ENCODE data around the gene AMY2A. TPM values are rescaled to one million over a fixed set of nuclear protein-coding genes. Genes with fewer than 3 reads are reported as not detected.
"Not testable (repeated sequence)": the region's sequence is repeated elsewhere in the genome, so short reads cannot be mapped to it uniquely, and the experiment has no call there.

AMY2A gene
- total RNA-seq, 3 donors from 2014 or later (not counting 1 experiment from before 2014, with no cell fraction given) = 0.29 TPM; not detected in 2

- Histone ChIP-seq H3K4me3 (ENCODE audit: low read length) (no peak overlapping the region), H3K9me3 (ENCODE audit: control insufficient read depth, insufficient read depth, low read length) (no peaks in the 10 kb centered on the region), H3K36me3 (ENCODE audit: control insufficient read depth, insufficient read depth, low read length) (no peaks in the 10 kb centered on the region), H3K27me3 (ENCODE audit: control insufficient read depth, insufficient read depth, low read length) (no peaks in the 10 kb centered on the region), H3K4me1 (ENCODE audit: control insufficient read depth, insufficient read depth, low read length) (no peaks in the 10 kb centered on the region), H3K27ac (ENCODE audit: low read length) (no peak overlapping the region)
- Mint-ChIP-seq H3K27me3 (ENCODE audit: low read depth in 2 of 2) (no peaks in the 10 kb centered on the region), H3K4me1 (no peaks in the 10 kb centered on the region), H3K4me3 (no peak overlapping the region), H3K9me3 (peaks cover 0 to 2% of the 10 kb centered on the region in 2 donors), H3K36me3 (no peaks in the 10 kb centered on the region), H3K27ac (no peak overlapping the region)
- intact Hi-C loops (cut with micrococcal nuclease) = no loop called here
- ATAC-seq (no peak), DNase-seq (no peak)
- WGBS (ENCODE audit: insufficient coverage) = 100% methylated on average over 1 of the region's 1 CpG
- TF ChIP-seq CTCF (IDR thresholded peaks at IDR 0.05) = no peak
Measured at GRCh38 chr1:103582464-103582863, 34.8 kb upstream of the AMY2A start.

- intact Hi-C loops (cut with micrococcal nuclease) = no loop called here
- H3K36me3 ChIP-seq (ENCODE audit: control insufficient read depth, insufficient read depth, low read length) = no peaks in the 10 kb centered on the region
Measured at GRCh38 chr1:103583887-103584286, 33.3 kb upstream of the AMY2A start.

GRCh38 chr1:103584537-103584936 lies 32.7 kb upstream of the AMY2A start:
- H3K36me3 Mint-ChIP-seq = peaks cover 8% of the 10 kb centered on the region
- intact Hi-C loops (cut with micrococcal nuclease) = no loop called here
- H3K36me3 ChIP-seq (ENCODE audit: control insufficient read depth, insufficient read depth, low read length) = no peaks in the 10 kb centered on the region
- no peaks in the 10 kb centered on the region for H3K27me3 ChIP-seq (ENCODE audit: control insufficient read depth, insufficient read depth, low read length)
- H3K27me3 Mint-ChIP-seq (ENCODE audit: low read depth in 2 of 2) = peaks cover 0 to 3% of the 10 kb centered on the region in 2 donors
- H3K9me3 ChIP-seq (ENCODE audit: control insufficient read depth, insufficient read depth, low read length) = peaks cover under 1% of the 10 kb centered on the region
- TF ChIP-seq CTCF (IDR thresholded peaks at IDR 0.05) = no peak
- H3K4me1 Mint-ChIP-seq = no peaks in the 10 kb centered on the region
- H3K4me1 ChIP-seq (ENCODE audit: control insufficient read depth, insufficient read depth, low read length) = no peaks in the 10 kb centered on the region
- ATAC-seq (no peak), DNase-seq (no peak)
- WGBS (ENCODE audit: insufficient coverage) = no CpG with 5 or more reads among the region's 2 CpGs
- H3K9me3 Mint-ChIP-seq = peaks cover 7 to 8% of the 10 kb centered on the region in 2 donors
- H3K27ac Mint-ChIP-seq = no peak overlapping the region
- H3K4me3 ChIP-seq (ENCODE audit: low read length) = no peak overlapping the region
- no peak overlapping the region for H3K27ac ChIP-seq (ENCODE audit: low read length)
- H3K4me3 Mint-ChIP-seq = no peak overlapping the region

More at GRCh38 chr1:103583887-103584286, 33.3 kb upstream of the AMY2A start:
- no peak for DNase-seq
- Histone ChIP-seq H3K27ac (ENCODE audit: low read length) (no peak overlapping the region), H3K4me1 (ENCODE audit: control insufficient read depth, insufficient read depth, low read length) (no peaks in the 10 kb centered on the region), H3K4me3 (ENCODE audit: low read length) (no peak overlapping the region), H3K9me3 (ENCODE audit: control insufficient read depth, insufficient read depth, low read length) (no peaks in the 10 kb centered on the region), H3K27me3 (ENCODE audit: control insufficient read depth, insufficient read depth, low read length) (no peaks in the 10 kb centered on the region)
- TF ChIP-seq CTCF (IDR thresholded peaks at IDR 0.05) = no peak
- Mint-ChIP-seq H3K9me3 (peaks cover 4 to 5% of the 10 kb centered on the region in 2 donors), H3K27me3 (ENCODE audit: low read depth in 2 of 2) (peaks cover 0 to 1% of the 10 kb centered on the region in 2 donors), H3K36me3 (peaks cover 5% of the 10 kb centered on the region), H3K4me1 (no peaks in the 10 kb centered on the region), H3K4me3 (no peak overlapping the region), H3K27ac (no peak overlapping the region)
- ATAC-seq = no peak
- 80% methylated on average over 1 of the region's 3 CpGs for WGBS (ENCODE audit: insufficient coverage)

GRCh38 chr1:103602740-103603139 lies 14.5 kb upstream of the AMY2A start:
- intact Hi-C loops (cut with micrococcal nuclease); H3K4me3 ChIP-seq (ENCODE audit: low read length); H3K27me3 ChIP-seq (ENCODE audit: control insufficient read depth, insufficient read depth, low read length); H3K27ac ChIP-seq (ENCODE audit: low read length); H3K4me3 Mint-ChIP-seq; H3K4me1 ChIP-seq (ENCODE audit: control insufficient read depth, insufficient read depth, low read length); H3K9me3 ChIP-seq (ENCODE audit: control insufficient read depth, insufficient read depth, low read length); H3K27ac Mint-ChIP-seq; H3K36me3 Mint-ChIP-seq; H3K4me1 Mint-ChIP-seq; DNase-seq; ATAC-seq; H3K27me3 Mint-ChIP-seq (ENCODE audit: low read depth in 2 of 2); H3K36me3 ChIP-seq (ENCODE audit: control insufficient read depth, insufficient read depth, low read length); H3K9me3 Mint-ChIP-seq: not testable (repeated sequence)
- no CpG with 5 or more reads among the region's 3 CpGs for WGBS (ENCODE audit: insufficient coverage)
